NOMO-1 treated with dmso at 0.1 percent for 144 hours (cell line): Measurements from ENCODE around the gene SCIN.

Experiments
- DNase-seq: peaks from one replicate; lab custom pipeline; 2025; ENCODE audit not compliant: unreplicated experiment; lab: John Stamatoyannopoulos, UW

SCIN gene

GRCh38 chr7:12609561-12609960 lies 39.0 kb downstream of the SCIN start:
- no peak for DNase-seq

- DNase-seq = no peak
These were observed 40.4 kb downstream of the SCIN start for GRCh38 chr7:12610899-12611298.

GRCh38 chr7:12612622-12613021 lies 42.1 kb downstream of the SCIN start:
- DNase-seq = no peak

GRCh38 chr7:12619461-12620069 lies 49.0 kb downstream of the SCIN start:
- no peak for DNase-seq

- DNase-seq = no peak
These were observed 49.9 kb downstream of the SCIN start for GRCh38 chr7:12620371-12620770.

GRCh38 chr7:12623223-12623622 lies 52.7 kb downstream of the SCIN start:
- no peak for DNase-seq

- DNase-seq = no peak
These were observed 53.5 kb downstream of the SCIN start for GRCh38 chr7:12623885-12624498.

GRCh38 chr7:12625836-12626235 lies 55.3 kb downstream of the SCIN start:
- DNase-seq = no peak

- DNase-seq = no peak
These were observed 59.4 kb downstream of the SCIN start for GRCh38 chr7:12629816-12630512.

- DNase-seq = no peak
These were observed 59.9 kb downstream of the SCIN start for GRCh38 chr7:12630513-12630819.

- DNase-seq = no peak
These were observed 63.1 kb downstream of the SCIN start for GRCh38 chr7:12633582-12633981.

GRCh38 chr7:12635830-12636229 lies 65.3 kb downstream of the SCIN start:
- DNase-seq = no peak

- DNase-seq = no peak
These were observed 66.8 kb downstream of the SCIN start for GRCh38 chr7:12637328-12637727.

GRCh38 chr7:12637819-12638592 lies 67.5 kb downstream of the SCIN start:
- DNase-seq = peak; percentile 35

GRCh38 chr7:12638851-12639456 lies 68.4 kb downstream of the SCIN start:
- DNase-seq = no peak

- DNase-seq = no peak
These were observed 70.0 kb downstream of the SCIN start for GRCh38 chr7:12640299-12641096.

- DNase-seq = no peak
These were observed 70.7 kb downstream of the SCIN start for GRCh38 chr7:12641196-12641595.

- DNase-seq = no peak
These were observed 72.0 kb downstream of the SCIN start for GRCh38 chr7:12642508-12642907.

GRCh38 chr7:12643001-12643643 lies 72.6 kb downstream of the SCIN start:
- no peak for DNase-seq

GRCh38 chr7:12643644-12644043 lies 73.1 kb downstream of the SCIN start:
- DNase-seq = no peak
